A673 (cell line): Measurements from ENCODE around the gene TLR5. TPM values are rescaled to one million over a fixed set of nuclear protein-coding genes. Genes with fewer than 3 reads are reported as not detected.

Source experiments
- BruUV-seq: library from RNA; stranded (reverse); fragments of 400-500 nt; replicated peaks from 2 replicates; lab custom pipeline; 2021; lab: Mats Ljungman, UMichigan
- CTCF ChIA-PET: fragments of 300-600 bp; sonication (Branson Sonifier 250); formaldehyde crosslinking; loops from one replicate; lab custom pipeline; 2022; ENCODE audit warnings: antibody characterized with exemption; lab: Charles Lee
- POLR2A ChIA-PET: fragments of 300-600 bp; sonication (Branson Sonifier 250); formaldehyde crosslinking; loops from one replicate; lab custom pipeline; 2022; ENCODE audit warnings: antibody characterized with exemption; ENCODE audit not compliant: low non-redundant PET; lab: Charles Lee
- DNase-seq: peaks from one replicate; pipeline ENCODE4 v3.0.0-alpha.2; 2015; ENCODE audit warnings: low spot score
- H3K27ac ChIP-seq: fragments of 200-600 bp; sonication (generic); 2 replicates; pipeline ENCODE4 v1.5.1; 2016; ENCODE audit warnings: mixed run types, low read depth, mild to moderate bottlenecking, mixed read lengths, antibody characterized with exemption, low read length; ENCODE audit not compliant: poor library complexity, severe bottlenecking
- H3K27me3 ChIP-seq: fragments of 200-600 bp; sonication (generic); replicated peaks from 2 replicates; pipeline ENCODE4 v1.6.1; 2017; ENCODE audit warnings: mixed run types, low read depth, mild to moderate bottlenecking, mixed read lengths, antibody characterized with exemption, low read length; ENCODE audit not compliant: insufficient read depth, poor library complexity
- H3K36me3 ChIP-seq: fragments of 200-600 bp; sonication (generic); 2 replicates; pipeline ENCODE4 v1.6.1; 2016; ENCODE audit warnings: mixed run types, mild to moderate bottlenecking, mixed read lengths, antibody characterized with exemption, low read length; ENCODE audit not compliant: insufficient read depth, poor library complexity, severe bottlenecking
- H3K4me1 ChIP-seq: fragments of 200-600 bp; sonication (generic); 2 replicates; pipeline ENCODE4 v1.6.1; 2017; ENCODE audit warnings: mixed run types, mild to moderate bottlenecking, mixed read lengths, antibody characterized with exemption, low read length; ENCODE audit not compliant: insufficient read depth, poor library complexity, severe bottlenecking
- H3K4me3 ChIP-seq: fragments of 200-600 bp; sonication (generic); 2 replicates; pipeline ENCODE4 v1.5.1; 2016; ENCODE audit warnings: low read depth, mixed run types, mild to moderate bottlenecking, mixed read lengths, low read length; ENCODE audit not compliant: poor library complexity, severe bottlenecking
- H3K9me3 ChIP-seq: fragments of 200-600 bp; sonication (generic); 2 replicates; pipeline ENCODE4 v1.6.1; 2016; ENCODE audit warnings: mixed run types, low read depth, mild to moderate bottlenecking, mixed read lengths, antibody characterized with exemption, low read length; ENCODE audit not compliant: poor library complexity, severe bottlenecking
- CTCF ChIP-seq: fragments of 300-800, 200-600 bp; sonication (generic); conservative IDR thresholded peaks from 2 replicates; pipeline ENCODE4 v1.5.1; 2017; ENCODE audit warnings: low read depth, mild to moderate bottlenecking, antibody characterized with exemption, low read length, moderate library complexity, mixed read lengths
- EZH2 ChIP-seq: fragments of 200-600 bp; sonication (generic); IDR thresholded peaks from 2 replicates; pipeline ENCODE4 v1.6.1; 2017; ENCODE audit warnings: borderline replicate concordance, low read depth, mild to moderate bottlenecking, mixed read lengths, antibody characterized with exemption, low read length; ENCODE audit not compliant: poor library complexity, severe bottlenecking
- intact Hi-C: fragments of 100-400 bp; cut with micrococcal nuclease; formaldehyde crosslinking; loops from one replicate; pipeline ENCODE4 v1.10.0; 2022; ENCODE audit not compliant: unreplicated experiment
- total RNA-seq: library from RNA; stranded (reverse); gene quantifications from 2 replicates; pipeline ENCODE4 v1.2.3, GENCODE V29; 2021

The TLR5 gene
- total RNA-seq, 1 experiment from 2014 or later: 0.95 TPM

DNA sequence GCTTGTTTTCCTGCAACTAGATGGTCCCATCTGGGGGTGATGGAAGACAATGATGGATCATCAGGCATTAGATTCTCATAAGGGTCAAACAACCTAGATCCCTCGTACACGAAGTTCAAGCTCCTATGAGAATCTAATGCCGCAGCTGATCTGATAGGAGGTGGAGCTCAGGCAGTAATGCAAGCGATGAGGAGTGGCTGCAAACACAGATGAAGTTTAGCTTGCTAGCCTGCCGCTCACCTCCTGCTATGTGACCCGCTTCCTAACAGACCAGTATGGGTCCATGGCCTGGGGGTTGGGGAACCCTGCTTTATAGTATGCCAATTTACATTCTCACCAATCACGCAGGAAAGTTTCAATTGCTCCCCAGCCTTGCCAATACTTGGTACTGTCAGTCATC is 37.5 kb downstream of the TLR5 start:
- Histone ChIP-seq H3K36me3 (no peaks in the 10 kb centered on the region), H3K27ac (no peak overlapping the region), H3K27me3 (no peaks in the 10 kb centered on the region), H3K9me3 (no peaks in the 10 kb centered on the region), H3K4me3 (no peak overlapping the region), H3K4me1 (no peaks in the 10 kb centered on the region)
- no peak for DNase-seq
- ChIA-PET CTCF (no interaction called here), POLR2A (no interaction called here)
- TF ChIP-seq CTCF: no peak
- no peak for TF ChIP-seq EZH2
- intact Hi-C loops: no loop called here
- BruUV-seq: no TSS peak

GRCh38 chr1:223102797-223103533 is 40.1 kb downstream of the TLR5 start:
- H3K9me3 ChIP-seq: no peaks in the 10 kb centered on the region
- no peak overlapping the region for H3K27ac ChIP-seq
- H3K4me3 ChIP-seq: no peak overlapping the region
- TF ChIP-seq CTCF (no peak), EZH2 (no peak)
- no peaks in the 10 kb centered on the region for H3K27me3 ChIP-seq
- BruUV-seq: no TSS peak
- POLR2A ChIA-PET: no interaction called here
- H3K36me3 ChIP-seq: no peaks in the 10 kb centered on the region
- CTCF ChIA-PET: interaction anchor here (0.7 kb wide), 1 partner anchor 57 kb away, joined by 3 read pairs; no protein-coding TSS in a partner anchor
- DNase-seq: no peak
- intact Hi-C loops: no loop called here
- no peaks in the 10 kb centered on the region for H3K4me1 ChIP-seq

DNA sequence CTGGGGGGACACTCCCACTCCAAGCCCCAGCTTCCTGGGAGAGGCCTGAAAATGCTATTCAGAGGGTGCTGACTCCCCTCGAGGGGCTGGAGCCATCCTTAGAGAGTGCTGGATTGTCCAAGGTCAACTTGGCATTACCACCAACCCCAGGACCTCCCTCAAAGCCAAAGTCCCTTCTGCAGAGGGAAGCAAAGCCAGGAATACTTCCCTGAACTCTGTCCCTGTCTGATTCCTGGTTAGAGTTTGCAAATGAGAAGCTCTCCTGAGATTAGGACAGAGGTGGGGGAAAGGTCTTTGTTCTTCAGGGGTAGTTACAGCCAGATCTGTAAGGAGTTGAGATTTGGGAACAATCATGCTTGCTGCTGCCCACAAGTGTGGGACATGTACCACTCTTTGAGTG is 45.3 kb downstream of the TLR5 start:
- ChIA-PET POLR2A (no interaction called here), CTCF (no interaction called here)
- Histone ChIP-seq H3K27me3 (no peaks in the 10 kb centered on the region), H3K27ac (no peak overlapping the region), H3K36me3 (no peaks in the 10 kb centered on the region), H3K4me3 (no peak overlapping the region), H3K9me3 (no peaks in the 10 kb centered on the region), H3K4me1 (no peaks in the 10 kb centered on the region)
- DNase-seq: no peak
- TF ChIP-seq EZH2: no peak
- no peak for TF ChIP-seq CTCF
- intact Hi-C loops: no loop called here
- BruUV-seq: no TSS peak
